SK-N-SH (cell line): ENCODE results near the gene COL28A1. TPM values are rescaled to one million over a fixed set of nuclear protein-coding genes. Genes with fewer than 3 reads are reported as not detected.

ENCODE experiments used
- CTCF ChIA-PET: fragments of 300-600, 350-600 bp; formaldehyde crosslinking; extraction: SDS; loops from one replicate; lab custom pipeline; 2021; lab: Yijun Ruan, JAX
- POLR2A ChIA-PET: fragments of 350-600 bp; sonication (Branson Sonifier 250); formaldehyde crosslinking; extraction: SDS; loops from one replicate; lab custom pipeline; 2020; ENCODE audit warnings: antibody characterized with exemption, inconsistent platforms; lab: Yijun Ruan, JAX
- DNase-seq: peaks from one replicate; pipeline ENCODE4 v3.0.0; 2012
- H2AFZ ChIP-seq: fragments of 200-600 bp; sonication (generic); 2 replicates; pipeline ENCODE4 v1.8.1; 2016; ENCODE audit warnings: antibody characterized with exemption, mild to moderate bottlenecking, low read depth
- H3F3A ChIP-seq: fragments of 200-600 bp; sonication (generic); replicated peaks from 2 replicates; pipeline ENCODE3; 2016; ENCODE audit warnings: antibody characterized with exemption, mild to moderate bottlenecking; ENCODE audit not compliant: insufficient read depth
- H3K27ac ChIP-seq, 2 experiments: fragments of 200-500 bp in 1 of 2; fragments of 200-600 bp in 1 of 2; sonication (Bioruptor generic) in 1 of 2; sonication (generic), shearing (Covaris generic) in 1 of 2; 2 replicates each; pipeline versions ENCODE4 v1.5.1 to v1.6.1; 2014 to 2016; ENCODE audit warnings: low read depth in 2 of 2, inconsistent platforms in 1 of 2, low read length in 1 of 2, mild to moderate bottlenecking in 1 of 2, mixed read lengths in 1 of 2
- H3K27me3 ChIP-seq: fragments of 200-600 bp; sonication (generic), shearing (Covaris generic); 2 replicates; pipeline ENCODE4 v1.6.1; 2016; ENCODE audit warnings: mixed run types; ENCODE audit not compliant: insufficient read depth
- H3K36me3 ChIP-seq, 2 experiments: fragments of 200-500 bp in 1 of 2; fragments of 200-600 bp in 1 of 2; sonication (Bioruptor generic) in 1 of 2; sonication (generic) in 1 of 2; replicated peaks in 1 of 2; 2 replicates each; pipeline versions ENCODE3 to v1.5.1; 2014 to 2016; ENCODE audit warnings: low read length in 1 of 2, mild to moderate bottlenecking in 1 of 2; ENCODE audit not compliant: insufficient read depth in 2 of 2, control insufficient read depth in 1 of 2
- H3K4me1 ChIP-seq, 2 experiments: fragments of 200-500 bp in 1 of 2; fragments of 200-600 bp in 1 of 2; sonication (Bioruptor generic) in 1 of 2; sonication (generic), shearing (Covaris generic) in 1 of 2; 2 replicates each; pipeline versions ENCODE4 v1.5.1 to v1.6.1; 2014 to 2016; ENCODE audit warnings: low read depth in 1 of 2, low read length in 1 of 2, mixed run types in 1 of 2; ENCODE audit not compliant: insufficient read depth in 2 of 2, control insufficient read depth in 1 of 2
- H3K4me2 ChIP-seq: fragments of 200-600 bp; sonication (generic), shearing (Covaris generic); 2 replicates; pipeline ENCODE4 v1.6.1; 2017; ENCODE audit warnings: mixed run types
- H3K4me3 ChIP-seq, 2 experiments: fragments of 200-500 bp in 1 of 2; fragments of 200-600 bp in 1 of 2; sonication (Bioruptor generic) in 1 of 2; sonication (generic), shearing (Covaris generic) in 1 of 2; 2 replicates each; pipeline versions ENCODE4 v1.5.1 to v1.8.1; 2014 to 2016; ENCODE audit warnings: low read depth in 2 of 2, inconsistent platforms in 1 of 2, low read length in 1 of 2, mild to moderate bottlenecking in 1 of 2, mixed read lengths in 1 of 2, moderate library complexity in 1 of 2
- H3K79me2 ChIP-seq: fragments of 200-600 bp; sonication (generic); 2 replicates; pipeline ENCODE4 v1.8.1; 2017; ENCODE audit warnings: mild to moderate bottlenecking; ENCODE audit not compliant: insufficient read depth
- H3K9ac ChIP-seq: fragments of 200-600 bp; sonication (generic); 2 replicates; pipeline ENCODE4 v1.6.1; 2017; ENCODE audit warnings: mixed run types
- H3K9me2 ChIP-seq: fragments of 200-600 bp; sonication (generic); 2 replicates; pipeline ENCODE4 v1.6.1; 2017; ENCODE audit warnings: mixed run types
- H3K9me3 ChIP-seq: fragments of 200-600 bp; sonication (generic); 2 replicates; pipeline ENCODE4 v1.6.1; 2017; ENCODE audit warnings: mixed run types, mild to moderate bottlenecking, moderate library complexity
- H4K20me1 ChIP-seq: fragments of 200-600 bp; sonication (generic); 2 replicates; pipeline ENCODE4 v1.6.1; 2017; ENCODE audit warnings: mild to moderate bottlenecking, mixed run types; ENCODE audit not compliant: insufficient read depth
- CTCF ChIP-seq: fragments of 200-600 bp; sonication (generic); IDR thresholded peaks from 2 replicates; pipeline ENCODE4 v1.6.1; 2017; ENCODE audit warnings: antibody characterized with exemption, mild to moderate bottlenecking, moderate library complexity
- FOSL2 ChIP-seq: IDR thresholded peaks from 2 replicates; pipeline ENCODE4 v1.4.0; 2012; ENCODE audit warnings: low read depth, mild to moderate bottlenecking, moderate library complexity, borderline replicate concordance
- FOXM1 ChIP-seq: IDR thresholded peaks from 2 replicates; pipeline ENCODE4 v1.4.0; 2012; ENCODE audit warnings: low read depth, mild to moderate bottlenecking
- GABPA ChIP-seq: IDR thresholded peaks from 2 replicates; pipeline ENCODE4 v1.4.0; 2012; ENCODE audit warnings: low read depth, mild to moderate bottlenecking
- PBX3 ChIP-seq: IDR thresholded peaks from 2 replicates; pipeline ENCODE4; 2012
- POLR2AphosphoS5 ChIP-seq: IDR thresholded peaks from 2 replicates; pipeline ENCODE4 v1.6.1; 2012; ENCODE audit warnings: low read depth, low read length
- SIN3A ChIP-seq: IDR thresholded peaks from 2 replicates; pipeline ENCODE4 v1.6.1; 2012; ENCODE audit warnings: low read depth, mild to moderate bottlenecking, low read length, moderate library complexity, borderline replicate concordance
- TCF12 ChIP-seq: IDR thresholded peaks from 2 replicates; pipeline ENCODE4 v1.4.0; 2012
- TEAD4 ChIP-seq: IDR thresholded peaks from 2 replicates; pipeline ENCODE4 v1.4.0; 2012; ENCODE audit warnings: mild to moderate bottlenecking, borderline replicate concordance; ENCODE audit not compliant: insufficient read depth
- USF2 ChIP-seq: fragments of 150-350 bp; IDR thresholded peaks from 2 replicates; pipeline ENCODE4 v1.6.1; 2017; ENCODE audit warnings: antibody characterized with exemption, low read length, low read depth, borderline replicate concordance
- ZBTB33 ChIP-seq: IDR thresholded peaks from 2 replicates; pipeline ENCODE4 v1.4.0; 2012; ENCODE audit warnings: low read depth, borderline replicate concordance
- WGBS: methylation state at CpG from one replicate; pipeline ENCODE4 v1.1.6; 2017; ENCODE audit warnings: low lambda C conversion rate; 5-methylcytosine and 5-hydroxymethylcytosine counted together
- polyA plus RNA-seq, 3 experiments: library from polyadenylated mRNA; depleted of rRNA; stranded (reverse); fragments of >200 nt; gene quantifications; 2 replicates each; pipeline ENCODE4 v1.2.3, GENCODE V29; 2012

COL28A1 gene
- polyA plus RNA-seq, 1 of the 3 experiments (the other 2 are of a cell fraction) = not detected

- no peak for TF ChIP-seq PBX3
- no peak for TF ChIP-seq USF2
- no peak for TF ChIP-seq FOSL2
- no peak for TF ChIP-seq GABPA
- TF ChIP-seq ZBTB33 = no peak
- no peak for TF ChIP-seq POLR2AphosphoS5
- no peak for TF ChIP-seq CTCF
- TF ChIP-seq, all 33 proteins: peak for 0
Observed at GRCh38 chr7:7347045-7347444, 188.6 kb downstream of the COL28A1 start (continued).

DNA sequence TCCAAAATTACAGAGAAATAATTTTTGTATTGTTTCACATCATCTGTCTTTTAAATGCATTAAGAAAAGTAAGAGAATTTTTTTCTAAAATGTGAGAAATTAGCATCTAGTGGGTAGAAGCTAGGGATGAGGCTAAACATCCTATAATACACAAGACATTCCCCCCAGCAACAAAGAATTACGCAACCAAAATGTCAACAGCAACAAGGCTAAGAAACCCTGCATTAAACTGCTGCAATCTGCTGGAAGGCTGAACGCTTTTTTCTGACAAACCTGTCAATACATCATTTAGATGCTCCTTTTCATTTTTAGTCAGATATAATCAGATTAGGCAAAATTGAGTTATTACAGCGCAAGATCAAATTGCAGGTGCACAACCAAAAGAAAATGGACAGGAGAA, 191.1 kb downstream of the COL28A1 start:
- ChIA-PET CTCF (no interaction called here), POLR2A (no interaction called here)
- Histone ChIP-seq H3K4me3 (no peak overlapping the region), H3K79me2 (no peaks in the 10 kb centered on the region), H3F3A (no peaks in the 10 kb centered on the region), H2AFZ (no peak overlapping the region), H3K4me2 (no peak overlapping the region), H3K4me1 (peaks cover 0 to 2% of the 10 kb centered on the region in 2 experiments; a peak in 1 of 4 replicates), H3K9me3 (no peaks in the 10 kb centered on the region), H3K9ac (no peak overlapping the region), H3K27me3 (no peaks in the 10 kb centered on the region), H4K20me1 (no peaks in the 10 kb centered on the region), H3K36me3 (no peaks in the 10 kb centered on the region), H3K9me2 (no peaks in the 10 kb centered on the region), H3K27ac (no peak overlapping the region)
- no peak for DNase-seq
- TF ChIP-seq SIN3A (no peak), TEAD4 (no peak), POLR2AphosphoS5 (no peak), CTCF (no peak), FOSL2 (no peak), FOXM1 (no peak), PBX3 (no peak), TCF12 (no peak)
- 36% methylated on average over 3 of the region's 3 CpGs for WGBS
